ENCODE data around the gene GTF3A. TPM values are rescaled to one million over a fixed set of nuclear protein-coding genes. Genes with fewer than 3 reads are reported as not detected.

The GTF3A gene
- total and polyA plus RNA-seq, 2 experiments from 2014 or later = 109 to 190 TPM

DNA sequence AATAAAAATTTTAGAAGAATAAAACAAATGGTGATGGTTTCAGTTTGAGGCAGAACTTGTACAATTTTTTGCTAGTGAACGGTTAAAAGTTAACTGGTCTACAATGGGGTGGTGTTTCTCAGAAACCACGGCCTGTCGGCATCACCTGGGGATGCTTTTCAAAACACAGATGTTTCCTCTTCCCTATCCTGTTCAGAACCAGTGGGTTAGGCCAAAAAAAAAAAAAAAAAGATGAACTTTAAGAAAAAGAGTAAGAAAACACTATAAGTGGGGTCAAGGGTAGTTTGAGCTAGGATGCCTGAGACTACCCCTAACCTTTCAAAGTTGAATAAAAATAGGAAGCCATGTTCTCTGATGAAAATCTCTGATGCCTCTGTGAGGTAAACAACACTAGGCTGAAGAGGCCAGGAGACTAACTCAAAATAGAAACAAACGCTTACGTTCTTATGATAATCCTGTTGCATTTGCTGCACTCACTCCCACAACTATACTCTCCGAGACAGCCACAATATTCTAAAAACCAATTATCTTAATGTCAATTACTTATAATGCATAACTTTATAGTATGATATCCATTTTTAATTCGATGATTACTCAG lies 22.7 kb downstream of the GTF3A start (continued):
- no peak for TF ChIP-seq ZNF331 (CRISPR knock-in tag; IDR thresholded peaks at IDR 0.05; ENCODE audit: low read depth)
- TF ChIP-seq, protein P1, sequence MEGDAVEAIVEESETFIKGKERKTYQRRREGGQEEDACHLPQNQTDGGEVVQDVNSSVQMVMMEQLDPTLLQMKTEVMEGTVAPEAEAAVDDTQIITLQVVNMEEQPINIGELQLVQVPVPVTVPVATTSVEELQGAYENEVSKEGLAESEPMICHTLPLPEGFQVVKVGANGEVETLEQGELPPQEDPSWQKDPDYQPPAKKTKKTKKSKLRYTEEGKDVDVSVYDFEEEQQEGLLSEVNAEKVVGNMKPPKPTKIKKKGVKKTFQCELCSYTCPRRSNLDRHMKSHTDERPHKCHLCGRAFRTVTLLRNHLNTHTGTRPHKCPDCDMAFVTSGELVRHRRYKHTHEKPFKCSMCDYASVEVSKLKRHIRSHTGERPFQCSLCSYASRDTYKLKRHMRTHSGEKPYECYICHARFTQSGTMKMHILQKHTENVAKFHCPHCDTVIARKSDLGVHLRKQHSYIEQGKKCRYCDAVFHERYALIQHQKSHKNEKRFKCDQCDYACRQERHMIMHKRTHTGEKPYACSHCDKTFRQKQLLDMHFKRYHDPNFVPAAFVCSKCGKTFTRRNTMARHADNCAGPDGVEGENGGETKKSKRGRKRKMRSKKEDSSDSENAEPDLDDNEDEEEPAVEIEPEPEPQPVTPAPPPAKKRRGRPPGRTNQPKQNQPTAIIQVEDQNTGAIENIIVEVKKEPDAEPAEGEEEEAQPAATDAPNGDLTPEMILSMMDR (conservative IDR thresholded peaks at IDR 0.05; ENCODE audit: low read depth in 2 of 2) = no peak
- no peak for TF ChIP-seq NANOG (IDR thresholded peaks at IDR 0.05; ENCODE audit: borderline replicate concordance)
- TF ChIP-seq ZNF114 (CRISPR knock-in tag; IDR thresholded peaks at IDR 0.05) = no peak

DNA sequence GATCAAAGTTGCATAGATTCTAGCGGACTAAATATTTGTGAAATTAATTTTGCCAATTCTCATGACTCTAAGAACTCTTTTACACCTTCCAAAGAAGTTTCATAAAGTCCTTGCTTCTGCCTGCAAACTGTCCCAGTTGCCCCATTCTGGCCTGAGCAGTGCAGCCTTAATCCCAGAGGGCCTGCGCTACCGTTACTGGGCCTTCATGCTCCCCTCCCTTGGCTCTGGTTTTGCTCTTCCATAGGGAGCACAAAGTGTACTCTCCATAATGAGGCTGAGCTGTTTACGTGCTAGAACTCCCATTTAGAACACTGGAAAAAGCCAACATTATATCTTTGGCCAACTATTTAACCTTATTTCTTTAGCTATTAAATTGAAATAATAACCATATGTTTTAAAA lies 23.9 kb downstream of the GTF3A start:
- Histone ChIP-seq H3K27me3 (ENCODE audit: insufficient read depth) (no peaks in the 10 kb centered on the region), H3F3A (replicated peaks; ENCODE audit: low read depth) (peaks cover 8% of the 10 kb centered on the region), H2AFZ (no peak overlapping the region), H3K4me1 (ENCODE audit: insufficient read depth) (peaks cover 15% of the 10 kb centered on the region), H3K4me2 (no peak overlapping the region), H3K27ac (ENCODE audit: low read depth) (no peak overlapping the region), H4K20me1 (replicated peaks; ENCODE audit: insufficient read depth) (no peaks in the 10 kb centered on the region), H3K36me3 (ENCODE audit: insufficient read depth) (no peaks in the 10 kb centered on the region), H3K9me2 (ENCODE audit: insufficient read depth) (no peaks in the 10 kb centered on the region), H3K4me3 (no peak overlapping the region), H3K79me2 (replicated peaks; ENCODE audit: insufficient read depth) (peaks cover 43% of the 10 kb centered on the region)
- no peak for DNase-seq (ENCODE audit: low spot score)
- Mint-ChIP-seq H3K9me3 (no peaks in the 10 kb centered on the region), H3K36me3 (ENCODE audit: low read depth) (no peaks in the 10 kb centered on the region), H3K4me3 (no peak overlapping the region), H3K27ac (no peak overlapping the region), H3K4me1 (peaks cover 20% of the 10 kb centered on the region; the same call in 2 of the 3 replicates), H3K27me3 (ENCODE audit: insufficient read depth, low read depth, poor library complexity) (peaks cover 10% of the 10 kb centered on the region)
- ATAC-seq = no peak
- TF ChIP-seq ZNF331 (CRISPR knock-in tag; IDR thresholded peaks at IDR 0.05; ENCODE audit: low read depth) (no peak), EZH2 (IDR thresholded peaks at IDR 0.05; ENCODE audit: low read depth, unreplicated experiment) (no peak), CREB1 (CRISPR knock-in tag; IDR thresholded peaks at IDR 0.05; ENCODE audit: low read depth) (no peak), STAT1 (IDR thresholded peaks at IDR 0.05; ENCODE audit: unreplicated experiment) (no peak), POLR2AphosphoS5 (IDR thresholded peaks at IDR 0.05; ENCODE audit: low read depth) (no peak), JUNB (IDR thresholded peaks at IDR 0.05; ENCODE audit: unreplicated experiment) (no peak), NANOG (IDR thresholded peaks at IDR 0.05; ENCODE audit: borderline replicate concordance) (no peak)
- TF ChIP-seq, protein P2, sequence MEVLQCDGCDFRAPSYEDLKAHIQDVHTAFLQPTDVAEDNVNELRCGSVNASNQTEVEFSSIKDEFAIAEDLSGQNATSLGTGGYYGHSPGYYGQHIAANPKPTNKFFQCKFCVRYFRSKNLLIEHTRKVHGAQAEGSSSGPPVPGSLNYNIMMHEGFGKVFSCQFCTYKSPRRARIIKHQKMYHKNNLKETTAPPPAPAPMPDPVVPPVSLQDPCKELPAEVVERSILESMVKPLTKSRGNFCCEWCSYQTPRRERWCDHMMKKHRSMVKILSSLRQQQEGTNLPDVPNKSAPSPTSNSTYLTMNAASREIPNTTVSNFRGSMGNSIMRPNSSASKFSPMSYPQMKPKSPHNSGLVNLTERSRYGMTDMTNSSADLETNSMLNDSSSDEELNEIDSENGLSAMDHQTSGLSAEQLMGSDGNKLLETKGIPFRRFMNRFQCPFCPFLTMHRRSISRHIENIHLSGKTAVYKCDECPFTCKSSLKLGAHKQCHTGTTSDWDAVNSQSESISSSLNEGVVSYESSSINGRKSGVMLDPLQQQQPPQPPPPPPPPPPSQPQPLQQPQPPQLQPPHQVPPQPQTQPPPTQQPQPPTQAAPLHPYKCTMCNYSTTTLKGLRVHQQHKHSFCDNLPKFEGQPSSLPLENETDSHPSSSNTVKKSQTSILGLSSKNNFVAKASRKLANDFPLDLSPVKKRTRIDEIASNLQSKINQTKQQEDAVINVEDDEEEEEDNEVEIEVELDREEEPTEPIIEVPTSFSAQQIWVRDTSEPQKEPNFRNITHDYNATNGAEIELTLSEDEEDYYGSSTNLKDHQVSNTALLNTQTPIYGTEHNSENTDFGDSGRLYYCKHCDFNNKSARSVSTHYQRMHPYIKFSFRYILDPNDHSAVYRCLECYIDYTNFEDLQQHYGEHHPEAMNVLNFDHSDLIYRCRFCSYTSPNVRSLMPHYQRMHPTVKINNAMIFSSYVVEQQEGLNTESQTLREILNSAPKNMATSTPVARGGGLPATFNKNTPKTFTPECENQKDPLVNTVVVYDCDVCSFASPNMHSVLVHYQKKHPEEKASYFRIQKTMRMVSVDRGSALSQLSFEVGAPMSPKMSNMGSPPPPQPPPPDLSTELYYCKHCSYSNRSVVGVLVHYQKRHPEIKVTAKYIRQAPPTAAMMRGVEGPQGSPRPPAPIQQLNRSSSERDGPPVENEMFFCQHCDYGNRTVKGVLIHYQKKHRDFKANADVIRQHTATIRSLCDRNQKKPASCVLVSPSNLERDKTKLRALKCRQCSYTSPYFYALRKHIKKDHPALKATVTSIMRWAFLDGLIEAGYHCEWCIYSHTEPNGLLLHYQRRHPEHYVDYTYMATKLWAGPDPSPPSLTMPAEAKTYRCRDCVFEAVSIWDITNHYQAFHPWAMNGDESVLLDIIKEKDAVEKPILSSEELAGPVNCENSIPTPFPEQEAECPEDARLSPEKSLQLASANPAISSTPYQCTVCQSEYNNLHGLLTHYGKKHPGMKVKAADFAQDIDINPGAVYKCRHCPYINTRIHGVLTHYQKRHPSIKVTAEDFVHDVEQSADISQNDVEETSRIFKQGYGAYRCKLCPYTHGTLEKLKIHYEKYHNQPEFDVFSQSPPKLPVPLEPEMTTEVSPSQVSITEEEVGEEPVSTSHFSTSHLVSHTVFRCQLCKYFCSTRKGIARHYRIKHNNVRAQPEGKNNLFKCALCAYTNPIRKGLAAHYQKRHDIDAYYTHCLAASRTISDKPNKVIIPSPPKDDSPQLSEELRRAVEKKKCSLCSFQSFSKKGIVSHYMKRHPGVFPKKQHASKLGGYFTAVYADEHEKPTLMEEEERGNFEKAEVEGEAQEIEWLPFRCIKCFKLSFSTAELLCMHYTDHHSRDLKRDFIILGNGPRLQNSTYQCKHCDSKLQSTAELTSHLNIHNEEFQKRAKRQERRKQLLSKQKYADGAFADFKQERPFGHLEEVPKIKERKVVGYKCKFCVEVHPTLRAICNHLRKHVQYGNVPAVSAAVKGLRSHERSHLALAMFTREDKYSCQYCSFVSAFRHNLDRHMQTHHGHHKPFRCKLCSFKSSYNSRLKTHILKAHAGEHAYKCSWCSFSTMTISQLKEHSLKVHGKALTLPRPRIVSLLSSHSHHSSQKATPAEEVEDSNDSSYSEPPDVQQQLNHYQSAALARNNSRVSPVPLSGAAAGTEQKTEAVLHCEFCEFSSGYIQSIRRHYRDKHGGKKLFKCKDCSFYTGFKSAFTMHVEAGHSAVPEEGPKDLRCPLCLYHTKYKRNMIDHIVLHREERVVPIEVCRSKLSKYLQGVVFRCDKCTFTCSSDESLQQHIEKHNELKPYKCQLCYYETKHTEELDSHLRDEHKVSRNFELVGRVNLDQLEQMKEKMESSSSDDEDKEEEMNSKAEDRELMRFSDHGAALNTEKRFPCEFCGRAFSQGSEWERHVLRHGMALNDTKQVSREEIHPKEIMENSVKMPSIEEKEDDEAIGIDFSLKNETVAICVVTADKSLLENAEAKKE (CRISPR knock-in tag; IDR thresholded peaks at IDR 0.05) = no peak
- TF ChIP-seq, protein P3, sequence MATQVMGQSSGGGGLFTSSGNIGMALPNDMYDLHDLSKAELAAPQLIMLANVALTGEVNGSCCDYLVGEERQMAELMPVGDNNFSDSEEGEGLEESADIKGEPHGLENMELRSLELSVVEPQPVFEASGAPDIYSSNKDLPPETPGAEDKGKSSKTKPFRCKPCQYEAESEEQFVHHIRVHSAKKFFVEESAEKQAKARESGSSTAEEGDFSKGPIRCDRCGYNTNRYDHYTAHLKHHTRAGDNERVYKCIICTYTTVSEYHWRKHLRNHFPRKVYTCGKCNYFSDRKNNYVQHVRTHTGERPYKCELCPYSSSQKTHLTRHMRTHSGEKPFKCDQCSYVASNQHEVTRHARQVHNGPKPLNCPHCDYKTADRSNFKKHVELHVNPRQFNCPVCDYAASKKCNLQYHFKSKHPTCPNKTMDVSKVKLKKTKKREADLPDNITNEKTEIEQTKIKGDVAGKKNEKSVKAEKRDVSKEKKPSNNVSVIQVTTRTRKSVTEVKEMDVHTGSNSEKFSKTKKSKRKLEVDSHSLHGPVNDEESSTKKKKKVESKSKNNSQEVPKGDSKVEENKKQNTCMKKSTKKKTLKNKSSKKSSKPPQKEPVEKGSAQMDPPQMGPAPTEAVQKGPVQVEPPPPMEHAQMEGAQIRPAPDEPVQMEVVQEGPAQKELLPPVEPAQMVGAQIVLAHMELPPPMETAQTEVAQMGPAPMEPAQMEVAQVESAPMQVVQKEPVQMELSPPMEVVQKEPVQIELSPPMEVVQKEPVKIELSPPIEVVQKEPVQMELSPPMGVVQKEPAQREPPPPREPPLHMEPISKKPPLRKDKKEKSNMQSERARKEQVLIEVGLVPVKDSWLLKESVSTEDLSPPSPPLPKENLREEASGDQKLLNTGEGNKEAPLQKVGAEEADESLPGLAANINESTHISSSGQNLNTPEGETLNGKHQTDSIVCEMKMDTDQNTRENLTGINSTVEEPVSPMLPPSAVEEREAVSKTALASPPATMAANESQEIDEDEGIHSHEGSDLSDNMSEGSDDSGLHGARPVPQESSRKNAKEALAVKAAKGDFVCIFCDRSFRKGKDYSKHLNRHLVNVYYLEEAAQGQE (IDR thresholded peaks at IDR 0.05; ENCODE audit: unreplicated experiment) = no peak
- TF ChIP-seq, protein P1 (conservative IDR thresholded peaks at IDR 0.05; ENCODE audit: low read depth in 2 of 2) = no peak

Measured in GM23338 (cell line).